Measurements from ENCODE around the gene LAPTM5. TPM values are rescaled to one million over a fixed set of nuclear protein-coding genes. Genes with fewer than 3 reads are reported as not detected.

LAPTM5 gene
- total and polyA plus RNA-seq, 4 donors, result 18.0 to 46.2 (median 28.1) TPM

DNA sequence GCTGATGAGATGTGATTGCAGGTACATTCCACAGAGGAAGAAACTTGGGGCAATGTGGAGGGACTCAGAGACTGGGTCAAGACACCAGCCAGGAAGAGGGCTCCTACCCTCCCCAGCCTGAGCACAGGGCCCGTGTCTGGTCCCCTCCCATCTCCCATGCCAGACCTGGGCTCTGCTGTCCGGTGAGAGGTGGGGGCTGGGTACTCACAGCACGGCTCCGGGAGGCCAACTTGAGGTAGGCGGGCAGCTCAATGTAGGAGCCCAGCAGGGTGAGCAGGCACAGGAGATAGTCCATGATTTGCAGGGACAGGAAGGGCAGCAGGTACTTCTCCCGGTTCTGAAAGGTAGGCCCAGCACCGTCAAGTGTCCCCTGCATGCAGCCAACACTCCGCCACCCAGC, 18.0 kb downstream of the LAPTM5 start:
- TF ChIP-seq, protein P1, sequence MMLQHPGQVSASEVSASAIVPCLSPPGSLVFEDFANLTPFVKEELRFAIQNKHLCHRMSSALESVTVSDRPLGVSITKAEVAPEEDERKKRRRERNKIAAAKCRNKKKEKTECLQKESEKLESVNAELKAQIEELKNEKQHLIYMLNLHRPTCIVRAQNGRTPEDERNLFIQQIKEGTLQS (IDR thresholded peaks at IDR 0.05), result no peak
- TF ChIP-seq FOXA2 (IDR thresholded peaks at IDR 0.05) (no peak), HNF4G (IDR thresholded peaks at IDR 0.05) (no peak), TAF1 (conservative IDR thresholded peaks at IDR 0.05) (no peak), SP1 (IDR thresholded peaks at IDR 0.05) (no peak), NR2F2 (IDR thresholded peaks at IDR 0.05) (no peak), GABPA (IDR thresholded peaks at IDR 0.05 in 1 of 2, conservative IDR thresholded peaks at IDR 0.05 in 1 of 2) (no peak), RAD21 (IDR thresholded peaks at IDR 0.05) (no peak), JUND (IDR thresholded peaks at IDR 0.05) (no peak), YY1 (IDR thresholded peaks at IDR 0.05) (no peak), FOXA1 (IDR thresholded peaks at IDR 0.05) (no peak), RXRA (IDR thresholded peaks at IDR 0.05) (no peak), EGR1 (IDR thresholded peaks at IDR 0.05; ENCODE audit: low read depth in 2 of 2) (no peak)
- TF ChIP-seq, protein P2, sequence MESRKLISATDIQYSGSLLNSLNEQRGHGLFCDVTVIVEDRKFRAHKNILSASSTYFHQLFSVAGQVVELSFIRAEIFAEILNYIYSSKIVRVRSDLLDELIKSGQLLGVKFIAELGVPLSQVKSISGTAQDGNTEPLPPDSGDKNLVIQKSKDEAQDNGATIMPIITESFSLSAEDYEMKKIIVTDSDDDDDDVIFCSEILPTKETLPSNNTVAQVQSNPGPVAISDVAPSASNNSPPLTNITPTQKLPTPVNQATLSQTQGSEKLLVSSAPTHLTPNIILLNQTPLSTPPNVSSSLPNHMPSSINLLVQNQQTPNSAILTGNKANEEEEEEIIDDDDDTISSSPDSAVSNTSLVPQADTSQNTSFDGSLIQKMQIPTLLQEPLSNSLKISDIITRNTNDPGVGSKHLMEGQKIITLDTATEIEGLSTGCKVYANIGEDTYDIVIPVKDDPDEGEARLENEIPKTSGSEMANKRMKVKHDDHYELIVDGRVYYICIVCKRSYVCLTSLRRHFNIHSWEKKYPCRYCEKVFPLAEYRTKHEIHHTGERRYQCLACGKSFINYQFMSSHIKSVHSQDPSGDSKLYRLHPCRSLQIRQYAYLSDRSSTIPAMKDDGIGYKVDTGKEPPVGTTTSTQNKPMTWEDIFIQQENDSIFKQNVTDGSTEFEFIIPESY (IDR thresholded peaks at IDR 0.05), result no peak
- TF ChIP-seq, protein P3, sequence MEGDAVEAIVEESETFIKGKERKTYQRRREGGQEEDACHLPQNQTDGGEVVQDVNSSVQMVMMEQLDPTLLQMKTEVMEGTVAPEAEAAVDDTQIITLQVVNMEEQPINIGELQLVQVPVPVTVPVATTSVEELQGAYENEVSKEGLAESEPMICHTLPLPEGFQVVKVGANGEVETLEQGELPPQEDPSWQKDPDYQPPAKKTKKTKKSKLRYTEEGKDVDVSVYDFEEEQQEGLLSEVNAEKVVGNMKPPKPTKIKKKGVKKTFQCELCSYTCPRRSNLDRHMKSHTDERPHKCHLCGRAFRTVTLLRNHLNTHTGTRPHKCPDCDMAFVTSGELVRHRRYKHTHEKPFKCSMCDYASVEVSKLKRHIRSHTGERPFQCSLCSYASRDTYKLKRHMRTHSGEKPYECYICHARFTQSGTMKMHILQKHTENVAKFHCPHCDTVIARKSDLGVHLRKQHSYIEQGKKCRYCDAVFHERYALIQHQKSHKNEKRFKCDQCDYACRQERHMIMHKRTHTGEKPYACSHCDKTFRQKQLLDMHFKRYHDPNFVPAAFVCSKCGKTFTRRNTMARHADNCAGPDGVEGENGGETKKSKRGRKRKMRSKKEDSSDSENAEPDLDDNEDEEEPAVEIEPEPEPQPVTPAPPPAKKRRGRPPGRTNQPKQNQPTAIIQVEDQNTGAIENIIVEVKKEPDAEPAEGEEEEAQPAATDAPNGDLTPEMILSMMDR (IDR thresholded peaks at IDR 0.05; ENCODE audit: low read depth, low read length, missing input control), result no peak
- TF ChIP-seq, protein P4, sequence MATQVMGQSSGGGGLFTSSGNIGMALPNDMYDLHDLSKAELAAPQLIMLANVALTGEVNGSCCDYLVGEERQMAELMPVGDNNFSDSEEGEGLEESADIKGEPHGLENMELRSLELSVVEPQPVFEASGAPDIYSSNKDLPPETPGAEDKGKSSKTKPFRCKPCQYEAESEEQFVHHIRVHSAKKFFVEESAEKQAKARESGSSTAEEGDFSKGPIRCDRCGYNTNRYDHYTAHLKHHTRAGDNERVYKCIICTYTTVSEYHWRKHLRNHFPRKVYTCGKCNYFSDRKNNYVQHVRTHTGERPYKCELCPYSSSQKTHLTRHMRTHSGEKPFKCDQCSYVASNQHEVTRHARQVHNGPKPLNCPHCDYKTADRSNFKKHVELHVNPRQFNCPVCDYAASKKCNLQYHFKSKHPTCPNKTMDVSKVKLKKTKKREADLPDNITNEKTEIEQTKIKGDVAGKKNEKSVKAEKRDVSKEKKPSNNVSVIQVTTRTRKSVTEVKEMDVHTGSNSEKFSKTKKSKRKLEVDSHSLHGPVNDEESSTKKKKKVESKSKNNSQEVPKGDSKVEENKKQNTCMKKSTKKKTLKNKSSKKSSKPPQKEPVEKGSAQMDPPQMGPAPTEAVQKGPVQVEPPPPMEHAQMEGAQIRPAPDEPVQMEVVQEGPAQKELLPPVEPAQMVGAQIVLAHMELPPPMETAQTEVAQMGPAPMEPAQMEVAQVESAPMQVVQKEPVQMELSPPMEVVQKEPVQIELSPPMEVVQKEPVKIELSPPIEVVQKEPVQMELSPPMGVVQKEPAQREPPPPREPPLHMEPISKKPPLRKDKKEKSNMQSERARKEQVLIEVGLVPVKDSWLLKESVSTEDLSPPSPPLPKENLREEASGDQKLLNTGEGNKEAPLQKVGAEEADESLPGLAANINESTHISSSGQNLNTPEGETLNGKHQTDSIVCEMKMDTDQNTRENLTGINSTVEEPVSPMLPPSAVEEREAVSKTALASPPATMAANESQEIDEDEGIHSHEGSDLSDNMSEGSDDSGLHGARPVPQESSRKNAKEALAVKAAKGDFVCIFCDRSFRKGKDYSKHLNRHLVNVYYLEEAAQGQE (IDR thresholded peaks at IDR 0.05), result no peak
- Histone ChIP-seq H3K36me3 (ENCODE audit: control insufficient read depth in 4 of 4, insufficient read depth in 3 of 4, low read depth in 1 of 4, low read length in 3 of 4) (peaks cover 1 to 19% (median 10%) of the 10 kb centered on the region in 4 donors), H3K27ac (ENCODE audit: low read depth in 1 of 2, low read length in 2 of 2) (no peak overlapping the region), H3K4me1 (ENCODE audit: control insufficient read depth in 4 of 4, insufficient read depth in 4 of 4, low read length in 3 of 4) (peaks cover 0 to 2% (median 0%) of the 10 kb centered on the region in 4 donors), H3K9me3 (ENCODE audit: control insufficient read depth in 4 of 4, low read length in 3 of 4) (no peaks in the 10 kb centered on the region), H3K9ac (ENCODE audit: low read depth in 1 of 2, low read length in 2 of 2) (no peak overlapping the region), H3K27me3 (ENCODE audit: control insufficient read depth in 4 of 4, insufficient read depth in 4 of 4, low read length in 3 of 4) (no peaks in the 10 kb centered on the region), H3K4me3 (ENCODE audit: low read depth in 1 of 3, low read length in 3 of 3) (no peak overlapping the region)
- WGBS, result 91% methylated on average over 8 of the region's 8 CpGs
- no peak for DNase-seq (ENCODE audit: low spot score)
